ENCODE results near the gene PCSK2. TPM values are rescaled to one million over a fixed set of nuclear protein-coding genes. Genes with fewer than 3 reads are reported as not detected.

Gene PCSK2
- total RNA-seq, 1 experiment from 2014 or later, result not detected

- CTCF ChIA-PET, result no interaction called here
- no TSS peak for BruUV-seq (replicated peaks)
- Histone ChIP-seq H3K4me1 (replicated peaks; ENCODE audit: insufficient read depth) (no peaks in the 10 kb centered on the region), H4K20me1 (ENCODE audit: insufficient read depth) (no peaks in the 10 kb centered on the region), H3K9me2 (ENCODE audit: insufficient read depth) (no peaks in the 10 kb centered on the region), H3F3A (ENCODE audit: insufficient read depth, low read depth) (no peaks in the 10 kb centered on the region), H2AFZ (no peak overlapping the region), H3K9me3 (ENCODE audit: insufficient read depth, low read depth) (no peaks in the 10 kb centered on the region; the same call in 1 of the 2 replicates), H3K27ac (no peak overlapping the region), H3K27me3 (ENCODE audit: insufficient read depth, low read depth) (peaks cover 56% of the 10 kb centered on the region), H3K79me2 (ENCODE audit: low read depth) (no peaks in the 10 kb centered on the region), H3K4me3 (no peak overlapping the region), H3K36me3 (ENCODE audit: low read depth) (no peaks in the 10 kb centered on the region), H3K4me2 (no peak overlapping the region)
- DNase-seq, result no peak
- TF ChIP-seq EZH2 (IDR thresholded peaks at IDR 0.05; ENCODE audit: low read depth), result no peak
- POLR2A ChIA-PET (ENCODE audit: unreplicated experiment), result no interaction called here
- intact Hi-C loops (cut with micrococcal nuclease; ENCODE audit: unreplicated experiment), result no loop called here
Measured at GRCh38 chr20:17480696-17481095, 253.9 kb downstream of the PCSK2 start.

DNA sequence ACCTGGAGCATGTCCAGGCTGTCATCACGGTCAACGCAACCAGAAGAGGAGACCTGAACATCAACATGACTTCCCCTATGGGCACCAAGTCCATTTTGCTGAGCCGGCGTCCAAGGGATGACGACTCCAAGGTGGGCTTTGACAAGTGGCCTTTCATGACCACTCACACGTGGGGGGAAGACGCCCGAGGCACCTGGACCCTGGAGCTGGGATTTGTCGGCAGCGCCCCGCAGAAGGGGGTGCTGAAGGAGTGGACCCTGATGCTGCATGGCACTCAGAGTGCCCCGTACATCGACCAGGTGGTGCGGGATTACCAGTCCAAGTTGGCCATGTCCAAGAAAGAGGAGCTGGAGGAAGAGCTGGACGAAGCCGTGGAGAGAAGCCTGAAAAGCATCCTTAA, 254.8 kb downstream of the PCSK2 start:
- no peaks in the 10 kb centered on the region for H3K4me1 ChIP-seq (replicated peaks; ENCODE audit: insufficient read depth)
- H3K4me2 ChIP-seq, result no peak overlapping the region
- H3K9me3 ChIP-seq (ENCODE audit: insufficient read depth, low read depth), result no peaks in the 10 kb centered on the region; the same call in 1 of the 2 replicates
- DNase-seq, result no peak
- peaks cover 58% of the 10 kb centered on the region for H3K27me3 ChIP-seq (ENCODE audit: insufficient read depth, low read depth)
- no peaks in the 10 kb centered on the region for H3F3A ChIP-seq (ENCODE audit: insufficient read depth, low read depth)
- H3K79me2 ChIP-seq (ENCODE audit: low read depth), result no peaks in the 10 kb centered on the region
- no peaks in the 10 kb centered on the region for H3K9me2 ChIP-seq (ENCODE audit: insufficient read depth)
- no peak overlapping the region for H3K4me3 ChIP-seq
- TF ChIP-seq EZH2 (IDR thresholded peaks at IDR 0.05; ENCODE audit: low read depth) (no peak), CTCF (conservative IDR thresholded peaks at IDR 0.05) (no peak)
- no peak overlapping the region for H2AFZ ChIP-seq
- intact Hi-C loops (cut with micrococcal nuclease; ENCODE audit: unreplicated experiment), result no loop called here
- H3K36me3 ChIP-seq (ENCODE audit: low read depth), result no peaks in the 10 kb centered on the region
- POLR2A ChIA-PET (ENCODE audit: unreplicated experiment), result interaction anchor here (0.8 kb wide), 1 partner anchor 777 kb away, joined by 8 read pairs; no protein-coding TSS in a partner anchor
- BruUV-seq (replicated peaks), result no TSS peak
- H4K20me1 ChIP-seq (ENCODE audit: insufficient read depth), result no peaks in the 10 kb centered on the region
- CTCF ChIA-PET, result no interaction called here
- H3K27ac ChIP-seq, result no peak overlapping the region

DNA sequence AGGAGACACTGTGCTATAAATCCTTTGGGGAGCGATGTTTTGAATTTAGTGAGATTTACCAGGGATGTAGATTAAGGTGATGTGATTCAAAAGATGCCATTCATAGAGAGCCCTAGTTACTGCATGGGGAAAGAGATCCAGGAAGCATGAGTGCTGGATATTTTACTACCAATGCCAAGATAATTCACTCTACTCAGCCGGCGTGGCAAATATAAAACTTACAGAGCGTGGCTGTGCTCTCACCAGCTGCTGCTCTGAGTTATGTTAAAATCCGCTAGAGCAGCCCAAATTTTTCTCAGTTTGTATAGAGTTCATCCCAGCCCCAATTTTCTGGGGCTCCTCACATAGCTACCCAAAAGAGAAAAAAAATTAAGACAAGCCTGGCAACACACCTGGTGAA, 255.7 kb downstream of the PCSK2 start:
- no peak overlapping the region for H3K27ac ChIP-seq

More for the DNA sequence above, 255.7 kb downstream of the PCSK2 start:
- Histone ChIP-seq H3K79me2 (ENCODE audit: low read depth) (no peaks in the 10 kb centered on the region), H2AFZ (no peak overlapping the region), H3K27me3 (ENCODE audit: insufficient read depth, low read depth) (peaks cover 60% of the 10 kb centered on the region), H3K4me1 (replicated peaks; ENCODE audit: insufficient read depth) (no peaks in the 10 kb centered on the region), H3K9me3 (ENCODE audit: insufficient read depth, low read depth) (no peaks in the 10 kb centered on the region; the same call in 1 of the 2 replicates), H3K36me3 (ENCODE audit: low read depth) (no peaks in the 10 kb centered on the region), H4K20me1 (ENCODE audit: insufficient read depth) (no peaks in the 10 kb centered on the region), H3F3A (ENCODE audit: insufficient read depth, low read depth) (no peaks in the 10 kb centered on the region), H3K4me3 (no peak overlapping the region), H3K9me2 (ENCODE audit: insufficient read depth) (no peaks in the 10 kb centered on the region), H3K4me2 (no peak overlapping the region)
- CTCF ChIA-PET, result no interaction called here
- BruUV-seq (replicated peaks), result no TSS peak
- no peak for TF ChIP-seq CTCF (conservative IDR thresholded peaks at IDR 0.05)
- no peak for TF ChIP-seq EZH2 (IDR thresholded peaks at IDR 0.05; ENCODE audit: low read depth)
- no peak for DNase-seq
- POLR2A ChIA-PET (ENCODE audit: unreplicated experiment), result no interaction called here
- intact Hi-C loops (cut with micrococcal nuclease; ENCODE audit: unreplicated experiment), result no loop called here

Measured in PC-9 (cell line).